IMR-90 (cell line): ENCODE measurements around the gene CNNM3. TPM values are rescaled to one million over a fixed set of nuclear protein-coding genes. Genes with fewer than 3 reads are reported as not detected.

Experiments used
- ATAC-seq: fragments of 200-7000 bp; cut with Tn5 transposase; 2 replicates; pipeline ENCODE4 v1.9.1; 2020; ENCODE audit warnings: low read depth, mild to moderate bottlenecking, moderate library complexity
- BruUV-seq: library from RNA; stranded (reverse); fragments of 400-500 nt; replicated peaks from 2 replicates; lab custom pipeline; 2021; lab: Mats Ljungman, UMichigan
- CTCF ChIA-PET: fragments of 300-600 bp; formaldehyde crosslinking; extraction: SDS; loops from one replicate; lab custom pipeline; 2021; ENCODE audit warnings: antibody characterized with exemption; lab: Yijun Ruan, JAX
- POLR2A ChIA-PET: fragments of 300-600 bp; sonication (Branson Sonifier 250); formaldehyde crosslinking; loops from one replicate; lab custom pipeline; 2022; ENCODE audit warnings: antibody characterized with exemption; ENCODE audit not compliant: unreplicated experiment; lab: Charles Lee
- DNase-seq: peaks from one replicate; pipeline ENCODE4 v3.0.0; 2013
- H2AFZ ChIP-seq: replicated peaks from 2 replicates; pipeline ENCODE3; 2013; ENCODE audit warnings: low read length, mild to moderate bottlenecking; ENCODE audit not compliant: poor library complexity
- H2AK5ac ChIP-seq: 2 replicates; pipeline ENCODE4 v1.6.1; 2013; ENCODE audit warnings: low read depth, low read length, inconsistent platforms
- H2AK9ac ChIP-seq: replicated peaks from 2 replicates; pipeline ENCODE3; 2013; ENCODE audit warnings: mild to moderate bottlenecking, low read depth, low read length, moderate library complexity; ENCODE audit not compliant: poor library complexity
- H2BK120ac ChIP-seq: 2 replicates; pipeline ENCODE4 v1.6.1; 2013; ENCODE audit warnings: low read depth, low read length, inconsistent platforms
- H2BK15ac ChIP-seq: 3 replicates; pipeline ENCODE4 v1.6.1; 2013; ENCODE audit warnings: low read depth, low read length, inconsistent platforms
- H2BK20ac ChIP-seq: 2 replicates; pipeline ENCODE4 v1.6.1; 2013; ENCODE audit warnings: low read depth, mild to moderate bottlenecking, inconsistent platforms, low read length, moderate library complexity
- H2BK5ac ChIP-seq: 2 replicates; pipeline ENCODE4 v1.6.1; 2013; ENCODE audit warnings: mild to moderate bottlenecking, low read depth, low read length, inconsistent platforms; ENCODE audit not compliant: poor library complexity, severe bottlenecking
- H3K14ac ChIP-seq: replicated peaks from 2 replicates; pipeline ENCODE4 v1.6.1; 2013; ENCODE audit warnings: low read depth, low read length, inconsistent platforms
- H3K18ac ChIP-seq: 2 replicates; pipeline ENCODE4 v1.6.1; 2013; ENCODE audit warnings: low read depth, low read length, control low read depth
- H3K23ac ChIP-seq: 2 replicates; pipeline ENCODE4 v1.6.1; 2013; ENCODE audit warnings: low read depth, low read length, inconsistent platforms
- H3K27ac ChIP-seq: 2 replicates; pipeline ENCODE4 v1.5.1; 2013; ENCODE audit warnings: mild to moderate bottlenecking, control low read depth, low read length; ENCODE audit not compliant: insufficient read depth
- H3K27me3 ChIP-seq: 2 replicates; pipeline ENCODE4 v1.6.1; 2013; ENCODE audit warnings: low read length; ENCODE audit not compliant: control insufficient read depth, insufficient read depth
- H3K36me3 ChIP-seq: 2 replicates; pipeline ENCODE4 v1.6.1; 2013; ENCODE audit warnings: low read length, mixed read lengths; ENCODE audit not compliant: control insufficient read depth, insufficient read depth
- H3K4ac ChIP-seq: 2 replicates; pipeline ENCODE4 v1.6.1; 2013; ENCODE audit warnings: low read depth, low read length, inconsistent platforms
- H3K4me1 ChIP-seq: 2 replicates; pipeline ENCODE4 v1.6.1; 2013; ENCODE audit warnings: low read length, mixed read lengths; ENCODE audit not compliant: control insufficient read depth, insufficient read depth
- H3K4me2 ChIP-seq: 2 replicates; pipeline ENCODE4 v1.6.1; 2013; ENCODE audit warnings: low read depth, mild to moderate bottlenecking, control low read depth, low read length, moderate library complexity
- H3K4me3 ChIP-seq: 2 replicates; pipeline ENCODE4 v1.5.1; 2013; ENCODE audit warnings: low read depth, mild to moderate bottlenecking, control low read depth, low read length, moderate library complexity; ENCODE audit not compliant: insufficient read depth
- H3K56ac ChIP-seq: 2 replicates; pipeline ENCODE4 v1.6.1; 2013; ENCODE audit warnings: low read length, inconsistent platforms; ENCODE audit not compliant: insufficient read depth; ENCODE audit errors: extremely low read depth
- H3K79me1 ChIP-seq, 2 experiments: 2 replicates each; pipeline ENCODE4 v1.6.1; 2013; ENCODE audit warnings: low read length in 2 of 2, inconsistent platforms in 1 of 2, low read depth in 1 of 2
- H3K9ac ChIP-seq: 2 replicates; pipeline ENCODE4 v1.6.1; 2013; ENCODE audit warnings: low read depth, low read length, control low read depth
- H3K9me1 ChIP-seq: 2 replicates; pipeline ENCODE4 v1.6.1; 2013; ENCODE audit warnings: low read length, inconsistent platforms; ENCODE audit not compliant: insufficient read depth
- H3K9me3 ChIP-seq: 2 replicates; pipeline ENCODE4 v1.6.1; 2013; ENCODE audit warnings: low read length; ENCODE audit not compliant: control insufficient read depth, insufficient read depth
- H4K20me1 ChIP-seq: 2 replicates; pipeline ENCODE4 v1.6.1; 2013; ENCODE audit warnings: low read length, inconsistent platforms; ENCODE audit not compliant: insufficient read depth
- H4K5ac ChIP-seq: 2 replicates; pipeline ENCODE4 v1.6.1; 2013; ENCODE audit warnings: mild to moderate bottlenecking, low read depth, low read length, control low read depth
- H4K8ac ChIP-seq, 2 experiments: 2 replicates each; pipeline ENCODE4 v1.6.1; 2013; ENCODE audit warnings: low read depth in 2 of 2, low read length in 2 of 2, control low read depth in 1 of 2, inconsistent platforms in 1 of 2
- H4K91ac ChIP-seq: 2 replicates; pipeline ENCODE4 v1.6.1; 2013; ENCODE audit warnings: low read depth, low read length, inconsistent platforms; ENCODE audit not compliant: insufficient read depth
- BHLHE40 ChIP-seq: fragments of 150-350 bp; IDR thresholded peaks from 2 replicates; pipeline ENCODE4 v1.6.1; 2016; ENCODE audit warnings: mild to moderate bottlenecking, low read depth, low read length
- CEBPB ChIP-seq: IDR thresholded peaks from 2 replicates; pipeline ENCODE4 v1.6.1; 2012; ENCODE audit warnings: low read depth, low read length, improper control_type of control experiment
- ELK1 ChIP-seq: fragments of 150-350 bp; IDR thresholded peaks from 2 replicates; pipeline ENCODE4 v1.6.1; 2016; ENCODE audit warnings: low read depth, mild to moderate bottlenecking, low read length, moderate library complexity, borderline replicate concordance
- FOS ChIP-seq: fragments of 150-350 bp; IDR thresholded peaks from 2 replicates; pipeline ENCODE4 v1.6.1; 2016; ENCODE audit warnings: low read depth, low read length
- MAFK ChIP-seq: IDR thresholded peaks from 2 replicates; pipeline ENCODE4 v1.6.1; 2012; ENCODE audit warnings: low read depth, low read length, improper control_type of control experiment
- MXI1 ChIP-seq: IDR thresholded peaks from 2 replicates; pipeline ENCODE4 v1.6.1; 2012; ENCODE audit warnings: low read depth, mild to moderate bottlenecking, low read length, moderate library complexity, borderline replicate concordance
- POLR2A ChIP-seq: IDR thresholded peaks from 2 replicates; pipeline ENCODE4 v1.6.1; 2012; ENCODE audit warnings: mild to moderate bottlenecking, low read depth, low read length
- RFX5 ChIP-seq: IDR thresholded peaks from 2 replicates; pipeline ENCODE4 v1.8.0; 2012; ENCODE audit warnings: low read depth, mild to moderate bottlenecking, low read length, moderate library complexity
- WGBS, 2 experiments: methylation state at CpG; one replicate each; pipeline versions ENCODE4 v1.1.5 to v1.1.7; 2013; ENCODE audit warnings: missing lambda C conversion rate in 2 of 2; ENCODE audit not compliant: insufficient read length in 1 of 2; ENCODE audit errors: extremely low coverage in 2 of 2; 5-methylcytosine and 5-hydroxymethylcytosine counted together
- dilution Hi-C: fragments of 300-500 bp; cut with HindIII; formaldehyde crosslinking; loops from one replicate; pipeline ENCODE4 v1.14.3; 2018; ENCODE audit warnings: low sequenced_read_pairs; ENCODE audit not compliant: unreplicated experiment
- in situ Hi-C: fragments of 300-500 bp; cut with MboI; formaldehyde crosslinking; loops from 3 replicates; pipeline ENCODE4 v1.14.3; 2019; ENCODE audit warnings: low sequenced_read_pairs, inconsistent platforms, mixed read lengths
- intact Hi-C: fragments of 100-400 bp; cut with micrococcal nuclease; formaldehyde crosslinking; loops from 2 replicates; pipeline ENCODE4 v1.10.0; 2022
- polyA plus RNA-seq, 3 experiments: library from polyadenylated mRNA; depleted of rRNA; stranded (reverse); fragments of >200 nt; gene quantifications; 2 replicates each; pipeline ENCODE4 v1.2.3, GENCODE V29; 2012; ENCODE audit warnings: low replicate concordance in 1 of 3
- total RNA-seq: library from RNA; depleted of rRNA; stranded (reverse); fragments of >200 nt; gene quantifications from 2 replicates; pipeline ENCODE4 v1.2.3, GENCODE V29; 2012

The CNNM3 gene
- total and polyA plus RNA-seq, 2 of the 4 experiments (the other 2 are of a cell fraction) = 2.3 to 6.1 TPM

- Histone ChIP-seq H2AK5ac (no peak overlapping the region), H3K27me3 (no peaks in the 10 kb centered on the region), H3K18ac (no peak overlapping the region), H3K23ac (no peak overlapping the region), H2AK9ac (no peak overlapping the region), H4K91ac (no peak overlapping the region), H4K5ac (no peak overlapping the region), H3K56ac (no peak overlapping the region), H2BK20ac (no peak overlapping the region), H2BK15ac (no peak overlapping the region), H2BK5ac (no peak overlapping the region), H3K4me3 (no peak overlapping the region), H3K4me1 (peaks cover 6% of the 10 kb centered on the region), H2BK120ac (no peak overlapping the region), H3K4ac (no peak overlapping the region), H3K9me3 (no peaks in the 10 kb centered on the region), H2AFZ (no peak overlapping the region), H3K14ac (no peak overlapping the region), H3K9me1 (peaks cover 11% of the 10 kb centered on the region), H3K9ac (no peak overlapping the region), H3K79me1 (no peaks in the 10 kb centered on the region; a peak in 2 of 4 replicates), H3K27ac (no peak overlapping the region), H4K20me1 (peaks cover 2% of the 10 kb centered on the region), H3K36me3 (no peaks in the 10 kb centered on the region), H4K8ac (no peak overlapping the region), H3K4me2 (no peak overlapping the region)
- dilution Hi-C loops = no loop called here
- WGBS, 2 experiments = no CpG with 5 or more reads among the region's 3 CpGs
- in situ Hi-C loops = no loop called here
- BruUV-seq = no TSS peak
- TF ChIP-seq ELK1 (no peak), FOS (no peak), POLR2A (no peak), BHLHE40 (no peak), CEBPB (no peak), MAFK (no peak), MXI1 (no peak), RFX5 (no peak)
- intact Hi-C loops = no loop called here
- DNase-seq (no peak), ATAC-seq (no peak)
- POLR2A ChIA-PET = no interaction called here
- CTCF ChIA-PET = no interaction called here
These were observed 28.7 kb upstream of the CNNM3 start for GRCh38 chr2:96787411-96787810.
